ENCODE results near the gene OPN3.

GRCh38 chr1:241684108-241684507 lies 43.9 kb upstream of the OPN3 start:
- no peak for TF ChIP-seq CTCF (conservative IDR thresholded peaks at IDR 0.05)
- no peak for TF ChIP-seq ZFX (IDR thresholded peaks at IDR 0.05)

All from C4-2B (cell line).